Left colon (tissue), 2 donors: ENCODE data around the gene LYSMD1. TPM values are rescaled to one million over a fixed set of nuclear protein-coding genes. Genes with fewer than 3 reads are reported as not detected.
A peak's percentile ranks its signal among the peaks of the same experiment; 100 is the strongest.
"Not testable (repeated sequence)": the region's sequence is repeated elsewhere in the genome, so short reads cannot be mapped to it uniquely, and the experiment has no call there.

ENCODE experiments used
- ATAC-seq: fragments of 200-7000 bp; cut with Tn5 transposase; one replicate; pipeline ENCODE4 v1.9.1; 2020; ENCODE audit warnings: mild to moderate bottlenecking, moderate library complexity
- DNase-seq, 2 donors: peaks; one replicate each; pipeline ENCODE4 v3.0.0-alpha.2; 2020
- intact Hi-C, 2 donors: fragments of 100-400 bp; cut with DNase I in 1 of 2; cut with micrococcal nuclease in 1 of 2; formaldehyde crosslinking; loops; one replicate each; pipeline versions ENCODE4 v1.11.2 to v1.14.0; 2022; cut with DNase I, micrococcal nuclease
- long read RNA-seq: library from polyadenylated mRNA; unstranded; transcript quantifications from one replicate; pipeline ENCODE4 v2.0.0, GENCODE V29; 2021
- total RNA-seq, 2 donors: library from RNA; stranded (reverse); fragmentation: NEBNext Ultra II Directional; extraction: Animal tissue kit (Norgen Biotek cat#: 25700); gene quantifications; one replicate each; pipeline ENCODE4 v1.2.1, GENCODE V29; 2021
- donor health status: DM: no; HTN: no; CAD: no.
- donor health status: DM: yes; HTN: yes; CAD: no.

LYSMD1 gene
- 1 to 10 TPM; 6.8 to 9.2 TPM for total RNA-seq
- long read RNA-seq = 0 reads

- peak; percentile 96 for ATAC-seq
- intact Hi-C loops = no loop called here
Observed at GRCh38 chr1:151165738-151166504, at the start of gene LYSMD1, which contains the start of gene SCNM1. Gene LYSMD1 (minus strand): TSS chr1:151165902. CDS start chr1:151165258, 644 bp downstream. Gene SCNM1 (plus strand): TSS chr1:151166144. CDS start chr1:151166153, 9 bp downstream.

GRCh38 chr1:151213560-151213959 is 47.9 kb upstream of the LYSMD1 start:
- no peak for DNase-seq
- intact Hi-C loops = no loop called here
- no peak for ATAC-seq

More at GRCh38 chr1:151165738-151166504, at the start of gene LYSMD1, which contains the start of gene SCNM1:
- peak; percentile 96 to 98 for DNase-seq

GRCh38 chr1:151211972-151212705 is 46.4 kb upstream of the LYSMD1 start:
- intact Hi-C loops = no loop called here
- no peak for ATAC-seq
- DNase-seq = no peak

GRCh38 chr1:151210830-151211229 is 45.1 kb upstream of the LYSMD1 start:
- ATAC-seq = no peak
- DNase-seq = no peak

GRCh38 chr1:151205381-151205965 is 39.8 kb upstream of the LYSMD1 start:
- ATAC-seq, intact Hi-C loops, DNase-seq: not testable (repeated sequence)

More at GRCh38 chr1:151210830-151211229, 45.1 kb upstream of the LYSMD1 start:
- intact Hi-C loops = no loop called here

GRCh38 chr1:151199873-151200581 is 34.3 kb upstream of the LYSMD1 start:
- intact Hi-C loops = loop anchor here in 1 of 2 donors (5.0 kb wide), 1 partner anchor 52 kb away; the partner anchor contains the start of gene PSMD4
- DNase-seq = no peak
- ATAC-seq = no peak

- intact Hi-C loops = loop anchor here in 1 of 2 donors (5.0 kb wide), 1 partner anchor 54 kb away; the partner anchor contains the start of gene PSMD4
- ATAC-seq = peak; percentile 72
- peak; percentile 99 for DNase-seq
Observed at GRCh38 chr1:151198254-151199127, 32.8 kb upstream of the LYSMD1 start, which contains the start of gene PIP5K1A. Gene PIP5K1A (plus strand): TSS chr1:151198552. CDS start chr1:151198997, 445 bp downstream.

GRCh38 chr1:151197863-151198253 is 32.2 kb upstream of the LYSMD1 start:
- DNase-seq = peak in 1 of 2 donors; percentile 21
- intact Hi-C loops = loop anchor here in 1 of 2 donors (5.0 kb wide), 1 partner anchor 54 kb away; the partner anchor contains the start of gene PSMD4
- ATAC-seq = peak; percentile 3

- intact Hi-C loops = loop anchor here in 1 of 2 donors (5.0 kb wide), 1 partner anchor 56 kb away; the partner anchor contains the start of gene PSMD4
- ATAC-seq (peak; percentile 48), DNase-seq (peak; percentile 80 to 83)
Observed at GRCh38 chr1:151196292-151196800, 30.6 kb upstream of the LYSMD1 start.

- intact Hi-C loops = loop anchor here in 1 of 2 donors (5.0 kb wide), 1 partner anchor 57 kb away; the partner anchor contains the start of gene PSMD4
- DNase-seq (peak; percentile 86 to 94), ATAC-seq (peak; percentile 69)
Observed at GRCh38 chr1:151194894-151195594, 29.3 kb upstream of the LYSMD1 start.

- intact Hi-C loops = no loop called here
- ATAC-seq (no peak), DNase-seq (no peak)
Observed at GRCh38 chr1:151193856-151194255, 28.2 kb upstream of the LYSMD1 start.

GRCh38 chr1:151193304-151193703 is 27.6 kb upstream of the LYSMD1 start:
- ATAC-seq (no peak), DNase-seq (no peak)
- intact Hi-C loops = no loop called here

GRCh38 chr1:151192047-151192446 is 26.3 kb upstream of the LYSMD1 start:
- intact Hi-C loops = no loop called here
- no peak for ATAC-seq
- no peak for DNase-seq

GRCh38 chr1:151189637-151190445 is 24.1 kb upstream of the LYSMD1 start, which contains the start of gene VPS72:
Gene VPS72 (minus strand): TSS chr1:151190197. CDS start chr1:151190121, 76 bp downstream.
- peak; percentile 94 for ATAC-seq
- intact Hi-C loops = no loop called here

GRCh38 chr1:151188667-151189066 is 23.0 kb upstream of the LYSMD1 start:
- not testable (repeated sequence) for DNase-seq, ATAC-seq

More at GRCh38 chr1:151189637-151190445, 24.1 kb upstream of the LYSMD1 start, which contains the start of gene VPS72:
- DNase-seq = peak; percentile 87 to 90

More at GRCh38 chr1:151188667-151189066, 23.0 kb upstream of the LYSMD1 start:
- intact Hi-C loops = not testable (repeated sequence)
